Testis (tissue), 2 donors: ENCODE data around the gene JAKMIP1.
"Not testable (repeated sequence)": the region's sequence is repeated elsewhere in the genome, so short reads cannot be mapped to it uniquely, and the experiment has no call there.

ENCODE experiments used
- POLR2A ChIP-seq: fragments of 450-650 bp; IDR thresholded peaks from one replicate; pipeline ENCODE4 v1.6.1; 2017; ENCODE audit warnings: antibody characterized with exemption, mild to moderate bottlenecking, moderate library complexity
- TF ChIP-seq, protein P1 (sequence below), 3 experiments: fragments of 450-650 bp in 2 of 3; fragments of 200-600 bp in 1 of 3; sonication (generic) in 1 of 3; IDR thresholded peaks; one replicate each; pipeline ENCODE4 v1.5.1; 2016 to 2019; ENCODE audit warnings: antibody characterized with exemption in 3 of 3, mild to moderate bottlenecking in 2 of 3, moderate library complexity in 1 of 3

- TF ChIP-seq, protein P1, sequence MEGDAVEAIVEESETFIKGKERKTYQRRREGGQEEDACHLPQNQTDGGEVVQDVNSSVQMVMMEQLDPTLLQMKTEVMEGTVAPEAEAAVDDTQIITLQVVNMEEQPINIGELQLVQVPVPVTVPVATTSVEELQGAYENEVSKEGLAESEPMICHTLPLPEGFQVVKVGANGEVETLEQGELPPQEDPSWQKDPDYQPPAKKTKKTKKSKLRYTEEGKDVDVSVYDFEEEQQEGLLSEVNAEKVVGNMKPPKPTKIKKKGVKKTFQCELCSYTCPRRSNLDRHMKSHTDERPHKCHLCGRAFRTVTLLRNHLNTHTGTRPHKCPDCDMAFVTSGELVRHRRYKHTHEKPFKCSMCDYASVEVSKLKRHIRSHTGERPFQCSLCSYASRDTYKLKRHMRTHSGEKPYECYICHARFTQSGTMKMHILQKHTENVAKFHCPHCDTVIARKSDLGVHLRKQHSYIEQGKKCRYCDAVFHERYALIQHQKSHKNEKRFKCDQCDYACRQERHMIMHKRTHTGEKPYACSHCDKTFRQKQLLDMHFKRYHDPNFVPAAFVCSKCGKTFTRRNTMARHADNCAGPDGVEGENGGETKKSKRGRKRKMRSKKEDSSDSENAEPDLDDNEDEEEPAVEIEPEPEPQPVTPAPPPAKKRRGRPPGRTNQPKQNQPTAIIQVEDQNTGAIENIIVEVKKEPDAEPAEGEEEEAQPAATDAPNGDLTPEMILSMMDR (IDR thresholded peaks at IDR 0.05): not testable (repeated sequence)
- TF ChIP-seq POLR2A: not testable (repeated sequence)
Measured at GRCh38 chr4:5993346-5993745, 207.0 kb downstream of the JAKMIP1 start.
